ENCODE measurements around the gene RIMS3. TPM values are rescaled to one million over a fixed set of nuclear protein-coding genes. Genes with fewer than 3 reads are reported as not detected.

Gene RIMS3
- total RNA-seq, 4 donors from 2014 or later: 2.8 to 8.2 (median 4.8) TPM

- 68% methylated on average over 6 of the region's 6 CpGs for WGBS
- Histone ChIP-seq H3K4me1 (no peaks in the 10 kb centered on the region), H3K27ac (no peak overlapping the region), H3K27me3 (no peaks in the 10 kb centered on the region), H3K36me3 (no peaks in the 10 kb centered on the region), H3K9me3 (no peaks in the 10 kb centered on the region), H3K4me3 (no peak overlapping the region)
- TF ChIP-seq EP300 (IDR thresholded peaks at IDR 0.05) (no peak), CTCF (IDR thresholded peaks at IDR 0.05) (no peak), POLR2A (IDR thresholded peaks at IDR 0.05) (no peak), POLR2AphosphoS5 (IDR thresholded peaks at IDR 0.05) (no peak)
- DNase-seq (ENCODE audit: low spot score in 2 of 2): peak in 1 of 2 donors; percentile 44
These were observed 28.7 kb downstream of the RIMS3 start for GRCh38 chr1:40636777-40637176.

GRCh38 chr1:40635763-40636500 lies 29.6 kb downstream of the RIMS3 start:
- H3K36me3 ChIP-seq: no peaks in the 10 kb centered on the region
- 97% methylated on average over 23 of the region's 25 CpGs for WGBS
- no peaks in the 10 kb centered on the region for H3K9me3 ChIP-seq
- no peak for TF ChIP-seq POLR2AphosphoS5 (IDR thresholded peaks at IDR 0.05)
- no peak for TF ChIP-seq POLR2A (IDR thresholded peaks at IDR 0.05)
- peak in 1 of 2 donors; percentile 40 for DNase-seq (ENCODE audit: low spot score in 2 of 2)
- H3K4me1 ChIP-seq: no peaks in the 10 kb centered on the region
- no peak overlapping the region for H3K4me3 ChIP-seq
- no peak overlapping the region for H3K27ac ChIP-seq
- H3K27me3 ChIP-seq: no peaks in the 10 kb centered on the region

GRCh38 chr1:40634901-40635655 lies 30.4 kb downstream of the RIMS3 start:
- WGBS: 52% methylated on average over 6 of the region's 6 CpGs
- H3K27ac ChIP-seq: no peak overlapping the region
- no peaks in the 10 kb centered on the region for H3K9me3 ChIP-seq
- no peaks in the 10 kb centered on the region for H3K27me3 ChIP-seq
- H3K36me3 ChIP-seq: no peaks in the 10 kb centered on the region
- no peak overlapping the region for H3K4me3 ChIP-seq
- TF ChIP-seq CTCF (IDR thresholded peaks at IDR 0.05) (no peak), POLR2A (IDR thresholded peaks at IDR 0.05) (no peak), POLR2AphosphoS5 (IDR thresholded peaks at IDR 0.05) (no peak), EP300 (IDR thresholded peaks at IDR 0.05) (no peak)
- no peaks in the 10 kb centered on the region for H3K4me1 ChIP-seq
- DNase-seq (ENCODE audit: low spot score in 2 of 2): no peak

- DNase-seq (ENCODE audit: low spot score in 2 of 2): peak in 1 of 2 donors; percentile 52
- H3K9me3 ChIP-seq: no peaks in the 10 kb centered on the region
- H3K27ac ChIP-seq: no peak overlapping the region
- 56% methylated on average over 1 of the region's 2 CpGs for WGBS
- H3K27me3 ChIP-seq: no peaks in the 10 kb centered on the region
- no peaks in the 10 kb centered on the region for H3K4me1 ChIP-seq
- no peaks in the 10 kb centered on the region for H3K36me3 ChIP-seq
- TF ChIP-seq POLR2A (IDR thresholded peaks at IDR 0.05): no peak
- no peak for TF ChIP-seq POLR2AphosphoS5 (IDR thresholded peaks at IDR 0.05)
- no peak for TF ChIP-seq CTCF (IDR thresholded peaks at IDR 0.05)
- TF ChIP-seq EP300 (IDR thresholded peaks at IDR 0.05): no peak
- no peak overlapping the region for H3K4me3 ChIP-seq
These were observed 31.5 kb downstream of the RIMS3 start for GRCh38 chr1:40633931-40634376.

- H3K27ac ChIP-seq: no peak overlapping the region
- TF ChIP-seq POLR2A (IDR thresholded peaks at IDR 0.05): no peak
- no peak for TF ChIP-seq EP300 (IDR thresholded peaks at IDR 0.05)
- TF ChIP-seq CTCF (IDR thresholded peaks at IDR 0.05): no peak
- TF ChIP-seq POLR2AphosphoS5 (IDR thresholded peaks at IDR 0.05): no peak
- H3K36me3 ChIP-seq: no peaks in the 10 kb centered on the region
These were observed 32.0 kb downstream of the RIMS3 start for GRCh38 chr1:40633523-40633922.

More at GRCh38 chr1:40633523-40633922, 32.0 kb downstream of the RIMS3 start:
- Histone ChIP-seq H3K9me3 (no peaks in the 10 kb centered on the region), H3K4me3 (no peak overlapping the region), H3K27me3 (no peaks in the 10 kb centered on the region), H3K4me1 (no peaks in the 10 kb centered on the region)
- DNase-seq (ENCODE audit: low spot score in 2 of 2): no peak
